IPS-18c (cell line): ENCODE results near the gene ADGRV1.
"Not testable (repeated sequence)": the region's sequence is repeated elsewhere in the genome, so short reads cannot be mapped to it uniquely, and the experiment has no call there.

ENCODE experiments used
- H3K4me3 ChIP-seq: 2 replicates; pipeline ENCODE4 v1.7.0; 2013; ENCODE audit warnings: low read depth, mild to moderate bottlenecking, low read length, moderate library complexity; ENCODE audit not compliant: insufficient read depth
- H3K9me3 ChIP-seq: one replicate; pipeline ENCODE4 v1.6.1; 2013; ENCODE audit warnings: mild to moderate bottlenecking, low read length, moderate library complexity; ENCODE audit not compliant: control insufficient read depth, insufficient read depth

ADGRV1 gene

DNA sequence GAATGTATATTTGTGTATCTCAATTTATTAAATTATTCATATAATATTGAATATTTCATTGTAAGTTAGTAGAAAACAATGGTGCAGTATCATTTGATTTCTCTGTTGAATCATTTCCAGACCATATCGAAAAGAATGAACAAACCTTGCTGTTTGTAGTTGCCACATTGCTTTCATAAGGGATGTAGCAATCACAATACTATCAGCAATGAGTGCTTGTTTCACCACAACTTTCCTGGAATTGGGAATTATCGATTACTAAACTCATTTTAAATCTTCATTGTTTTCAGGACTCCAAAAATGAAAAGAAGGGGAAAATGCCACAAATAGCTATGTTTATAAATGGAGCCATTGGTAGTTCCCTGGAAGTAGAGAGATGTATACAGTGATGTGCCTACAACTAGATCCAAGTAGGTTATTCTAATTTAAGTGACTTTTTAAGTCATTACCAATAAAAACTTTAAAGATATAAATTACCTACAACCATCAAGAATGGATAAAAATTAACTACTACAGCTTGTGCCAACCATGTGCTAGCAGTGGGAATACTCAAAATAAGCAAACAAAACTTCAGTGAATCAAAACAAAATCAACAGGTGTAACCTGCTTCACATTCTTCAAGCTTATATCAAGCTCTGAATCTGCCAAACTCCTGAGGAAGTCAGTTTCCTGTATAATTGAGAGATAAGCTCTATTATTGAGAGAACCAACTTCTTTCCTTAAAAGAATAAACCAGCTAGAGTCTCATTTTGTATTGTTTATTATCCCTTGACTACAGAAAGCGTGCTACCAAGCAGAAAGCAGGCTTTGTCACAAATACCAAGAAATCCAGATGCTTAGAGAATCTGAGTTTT lies 358.6 kb downstream of the ADGRV1 start:
- H3K9me3 ChIP-seq, result no peaks in the 10 kb centered on the region
- H3K4me3 ChIP-seq, result no peak overlapping the region

- Histone ChIP-seq H3K4me3 (no peak overlapping the region), H3K9me3 (no peaks in the 10 kb centered on the region)
Measured at GRCh38 chr5:90917928-90918668, 359.5 kb downstream of the ADGRV1 start.

GRCh38 chr5:90921418-90921973 lies 362.9 kb downstream of the ADGRV1 start:
- H3K9me3 ChIP-seq, result no peaks in the 10 kb centered on the region

DNA sequence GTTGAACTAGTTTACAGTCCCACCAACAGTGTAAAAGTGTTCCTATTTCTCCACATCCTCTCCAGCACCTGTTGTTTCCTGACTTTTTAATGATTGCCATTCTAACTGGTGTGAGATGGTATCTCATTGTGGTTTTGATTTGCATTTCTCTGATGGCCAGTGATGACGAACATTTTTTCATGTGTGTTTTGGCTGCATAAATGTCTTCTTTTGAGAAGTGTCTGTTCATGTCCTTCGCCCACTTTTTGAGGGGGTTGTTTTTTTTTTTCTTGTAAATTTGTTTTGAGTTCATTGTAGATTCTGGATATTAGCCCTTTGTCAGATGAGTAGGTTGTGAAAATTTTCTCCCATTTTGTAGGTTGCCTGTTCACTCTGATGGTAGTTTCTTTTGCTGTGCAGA lies 365.6 kb downstream of the ADGRV1 start:
- H3K9me3 ChIP-seq, H3K4me3 ChIP-seq: not testable (repeated sequence)

More at GRCh38 chr5:90921418-90921973, 362.9 kb downstream of the ADGRV1 start:
- no peak overlapping the region for H3K4me3 ChIP-seq

- H3K4me3 ChIP-seq, result peak overlapping the region; percentile 39; the same call in 1 of the 2 replicates
- not testable (repeated sequence) for H3K9me3 ChIP-seq
Measured at GRCh38 chr5:90929013-90929839, 370.6 kb downstream of the ADGRV1 start.

GRCh38 chr5:90930062-90930461 lies 371.5 kb downstream of the ADGRV1 start:
- H3K4me3 ChIP-seq, result no peak overlapping the region
- no peaks in the 10 kb centered on the region for H3K9me3 ChIP-seq

DNA sequence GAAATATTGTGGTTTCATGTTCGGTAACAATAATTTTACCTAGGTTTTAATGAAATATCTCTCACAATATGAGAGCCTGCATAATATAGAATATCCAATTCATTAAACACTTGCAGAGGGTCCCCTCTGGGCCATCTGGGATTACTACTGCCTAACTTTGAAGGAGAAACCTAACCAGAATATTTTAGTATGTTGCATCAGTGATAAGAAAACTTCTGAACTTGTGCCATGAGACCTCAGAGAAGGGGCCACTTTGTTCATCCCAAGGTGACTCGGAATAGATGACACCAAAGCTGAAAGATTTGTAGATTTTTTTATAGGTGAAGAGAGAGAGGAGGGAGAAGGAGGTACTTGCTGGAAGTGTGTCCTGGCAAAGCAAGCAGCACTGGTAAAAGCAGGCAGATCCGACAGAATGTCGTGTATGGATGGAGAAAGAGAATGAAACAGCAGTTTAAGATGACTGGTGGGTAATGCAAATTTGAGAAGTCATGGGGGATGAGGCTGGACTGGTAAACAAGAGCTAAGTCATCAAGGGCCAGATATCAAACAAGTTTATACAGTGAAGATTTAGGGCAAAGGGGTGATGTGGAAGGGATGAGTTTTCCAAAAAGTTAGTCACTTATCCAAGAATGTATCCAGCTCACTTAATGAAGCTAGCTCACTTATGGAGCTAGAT lies 372.3 kb downstream of the ADGRV1 start:
- Histone ChIP-seq H3K4me3 (no peak overlapping the region), H3K9me3 (no peaks in the 10 kb centered on the region)

DNA sequence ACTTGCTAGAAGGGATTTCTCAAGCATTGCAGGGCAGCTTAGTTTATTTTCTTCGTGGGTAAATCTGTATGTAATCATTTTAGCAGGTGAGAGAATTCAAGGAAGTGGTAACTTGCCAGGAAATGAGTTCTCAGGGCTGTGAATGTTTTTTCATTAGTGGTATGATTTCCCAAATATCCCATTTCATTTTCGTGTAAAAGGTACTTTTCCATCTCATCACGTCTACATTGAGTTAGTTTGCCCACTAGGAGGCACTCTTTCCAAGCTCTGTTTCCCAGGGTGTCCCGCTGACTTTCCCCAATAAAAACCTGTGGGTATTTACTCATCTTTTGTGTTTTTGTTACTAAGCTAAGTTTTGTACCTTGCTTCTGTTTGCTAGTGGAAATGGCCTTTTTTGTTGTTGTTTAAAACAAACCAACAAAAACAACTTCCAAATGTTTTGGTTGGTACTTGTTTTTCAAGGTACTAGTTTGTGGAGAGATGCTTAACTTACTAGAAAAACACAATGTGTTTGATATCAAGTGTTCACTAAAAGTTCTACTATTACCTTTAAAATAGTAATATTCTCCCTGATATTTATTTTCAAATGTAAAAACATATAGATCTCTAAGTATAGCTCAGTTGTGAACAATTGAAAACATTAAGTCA lies 373.6 kb downstream of the ADGRV1 start:
- Histone ChIP-seq H3K9me3 (no peaks in the 10 kb centered on the region), H3K4me3 (no peak overlapping the region)

- Histone ChIP-seq H3K9me3 (no peaks in the 10 kb centered on the region), H3K4me3 (no peak overlapping the region)
Measured at GRCh38 chr5:90933298-90933697, 374.7 kb downstream of the ADGRV1 start.

DNA sequence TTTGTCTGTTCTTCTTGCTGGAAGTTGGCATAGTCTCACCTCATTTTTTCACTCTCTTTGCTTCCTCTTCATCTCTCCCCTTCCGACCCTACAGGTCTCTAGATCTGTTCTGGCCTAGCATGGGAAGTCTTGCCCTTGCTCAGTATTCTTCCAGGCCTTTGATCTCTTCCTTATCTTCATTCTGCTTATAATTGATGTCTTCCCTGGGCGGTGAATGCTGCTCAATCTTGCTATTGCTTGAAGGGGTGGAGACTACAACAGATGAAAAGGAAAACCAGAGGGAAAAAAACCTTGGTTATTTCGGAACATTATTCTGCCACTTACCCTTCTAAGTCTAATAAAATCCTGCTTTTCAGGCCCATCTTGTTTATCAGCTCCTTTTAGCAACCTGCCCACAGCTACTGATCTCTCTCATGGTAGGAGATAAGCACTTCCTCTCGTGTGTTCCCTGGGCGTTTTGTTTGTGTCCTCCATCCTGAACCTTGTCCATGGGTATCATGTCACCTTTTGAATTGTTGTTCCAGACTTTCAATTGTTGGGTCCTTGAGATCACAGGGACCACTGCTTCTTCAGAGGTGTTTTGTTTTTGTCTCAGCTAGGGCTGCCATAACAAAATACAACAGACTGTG lies 375.6 kb downstream of the ADGRV1 start:
- Histone ChIP-seq H3K9me3 (no peaks in the 10 kb centered on the region), H3K4me3 (no peak overlapping the region)

GRCh38 chr5:90934738-90935137 lies 376.1 kb downstream of the ADGRV1 start:
- Histone ChIP-seq H3K9me3 (no peaks in the 10 kb centered on the region), H3K4me3 (no peak overlapping the region)

- Histone ChIP-seq H3K9me3 (no peaks in the 10 kb centered on the region), H3K4me3 (no peak overlapping the region)
Measured at GRCh38 chr5:90939211-90939610, 380.6 kb downstream of the ADGRV1 start.

DNA sequence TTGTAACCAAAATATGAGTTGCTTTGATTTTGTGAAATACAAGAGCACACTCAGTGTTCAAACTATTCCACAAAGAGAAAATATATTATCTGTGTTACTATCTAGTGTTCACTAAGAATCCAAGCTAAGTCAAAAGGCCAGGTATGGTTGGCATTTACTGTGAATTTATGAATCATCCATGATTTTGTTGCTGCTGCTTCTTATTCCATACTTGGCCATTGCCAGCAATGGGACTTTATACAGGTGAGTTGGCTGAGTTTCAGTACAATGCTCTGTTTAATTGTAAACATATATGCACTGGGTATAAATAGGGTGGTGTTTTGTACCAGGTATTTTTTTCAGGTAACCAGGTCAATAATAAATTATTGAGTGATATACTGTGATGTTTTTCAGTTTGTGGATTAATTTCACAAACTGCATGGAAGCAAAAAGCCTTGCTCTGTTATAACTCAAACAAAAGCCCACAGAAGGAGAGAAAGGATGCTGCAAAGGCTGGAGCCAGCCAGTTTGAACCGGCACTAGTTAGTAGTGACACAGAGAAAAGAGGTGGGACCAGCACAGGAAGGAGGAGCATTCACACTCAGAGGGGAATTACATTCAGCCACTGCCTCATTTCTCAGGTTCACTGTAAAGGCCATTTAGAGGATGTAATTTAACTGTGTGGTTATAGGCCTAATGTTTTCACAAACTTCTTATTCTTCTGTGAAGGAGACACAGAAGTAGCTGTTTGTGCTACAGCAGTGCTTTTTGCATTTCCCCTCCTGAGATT lies 381.8 kb downstream of the ADGRV1 start:
- no peaks in the 10 kb centered on the region for H3K9me3 ChIP-seq
- no peak overlapping the region for H3K4me3 ChIP-seq

DNA sequence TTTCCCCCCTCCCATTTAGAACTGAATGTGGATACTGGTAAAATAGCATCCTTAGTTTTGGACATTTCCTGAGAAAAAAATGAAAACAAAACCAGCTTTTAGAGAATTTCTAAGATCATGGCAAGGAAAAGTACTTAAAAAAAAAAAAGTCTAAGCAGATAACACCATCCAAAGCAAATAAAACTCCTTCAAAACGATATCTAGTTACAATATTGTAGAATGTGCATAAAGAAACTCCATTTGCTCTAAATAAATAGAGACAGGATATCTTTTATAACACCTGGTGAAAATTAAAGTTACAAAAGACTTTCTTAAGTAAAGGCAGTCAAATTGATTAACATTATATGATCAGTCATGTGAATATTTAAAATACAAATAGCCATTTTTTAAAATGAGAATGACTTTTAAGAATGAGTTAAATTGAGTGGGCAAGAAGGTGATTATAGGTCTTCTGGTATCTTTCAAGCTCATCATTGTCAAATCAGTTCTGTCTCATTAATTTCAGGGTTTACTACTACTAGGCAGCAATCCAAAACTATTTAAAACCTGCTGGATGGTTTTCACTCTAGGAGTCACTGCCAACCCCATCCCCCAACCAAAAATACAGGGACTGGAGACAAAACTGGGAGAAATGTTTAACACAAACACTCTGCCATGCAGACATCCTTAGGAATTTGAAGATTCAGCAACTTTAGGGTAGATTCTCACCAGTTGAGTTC lies 382.6 kb downstream of the ADGRV1 start:
- Histone ChIP-seq H3K4me3 (no peak overlapping the region), H3K9me3 (no peaks in the 10 kb centered on the region)

- Histone ChIP-seq H3K4me3 (no peak overlapping the region), H3K9me3 (no peaks in the 10 kb centered on the region)
Measured at GRCh38 chr5:90944116-90944515, 385.5 kb downstream of the ADGRV1 start.
